Lower leg skin (tissue), 3 donors: ENCODE measurements around the gene SKI.

Source experiments
- POLR2A ChIP-seq, 2 donors: fragments of 450-650 bp; IDR thresholded peaks; one replicate each; pipeline ENCODE4 v1.6.1; 2016 to 2017; ENCODE audit warnings: antibody characterized with exemption in 2 of 2, mild to moderate bottlenecking in 1 of 2, moderate library complexity in 1 of 2
- TF ChIP-seq, protein P1 (sequence below), 3 donors: fragments of 450-650 bp; IDR thresholded peaks; one replicate each; pipeline ENCODE4 v1.5.1; 2016; ENCODE audit warnings: antibody characterized with exemption in 3 of 3, mild to moderate bottlenecking in 3 of 3, moderate library complexity in 2 of 3

DNA sequence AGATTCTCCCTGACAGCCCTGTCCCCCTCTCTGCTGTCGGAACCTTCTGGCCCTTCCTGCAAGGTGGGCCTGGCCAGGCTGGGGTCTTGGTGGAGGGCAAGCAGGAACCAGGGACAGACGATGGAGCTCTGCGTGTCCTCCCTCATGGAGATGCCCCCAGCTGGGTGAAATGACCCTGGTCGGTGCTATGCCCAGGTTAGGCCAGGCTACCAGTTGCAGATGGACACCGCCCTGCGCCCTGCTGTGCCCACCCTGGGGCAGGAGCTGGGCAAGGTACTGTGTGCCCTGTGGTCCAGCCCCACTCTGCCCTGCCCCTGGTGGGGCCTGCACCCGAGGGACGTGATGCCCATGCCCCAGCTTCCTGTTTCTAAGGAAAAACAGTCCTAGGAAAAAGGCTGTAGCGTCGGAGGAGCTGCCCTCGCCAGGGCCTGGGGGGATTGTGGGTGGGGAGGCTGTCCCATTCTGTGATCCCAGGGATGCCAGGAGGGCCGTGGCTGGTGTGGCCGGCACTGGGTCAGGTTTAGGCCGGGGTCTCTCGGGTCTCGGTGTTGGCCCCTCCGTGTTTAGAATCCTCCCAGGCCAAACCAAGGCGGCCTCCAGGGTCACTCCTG is 85.6 kb downstream of the SKI start:
- TF ChIP-seq, protein P1, sequence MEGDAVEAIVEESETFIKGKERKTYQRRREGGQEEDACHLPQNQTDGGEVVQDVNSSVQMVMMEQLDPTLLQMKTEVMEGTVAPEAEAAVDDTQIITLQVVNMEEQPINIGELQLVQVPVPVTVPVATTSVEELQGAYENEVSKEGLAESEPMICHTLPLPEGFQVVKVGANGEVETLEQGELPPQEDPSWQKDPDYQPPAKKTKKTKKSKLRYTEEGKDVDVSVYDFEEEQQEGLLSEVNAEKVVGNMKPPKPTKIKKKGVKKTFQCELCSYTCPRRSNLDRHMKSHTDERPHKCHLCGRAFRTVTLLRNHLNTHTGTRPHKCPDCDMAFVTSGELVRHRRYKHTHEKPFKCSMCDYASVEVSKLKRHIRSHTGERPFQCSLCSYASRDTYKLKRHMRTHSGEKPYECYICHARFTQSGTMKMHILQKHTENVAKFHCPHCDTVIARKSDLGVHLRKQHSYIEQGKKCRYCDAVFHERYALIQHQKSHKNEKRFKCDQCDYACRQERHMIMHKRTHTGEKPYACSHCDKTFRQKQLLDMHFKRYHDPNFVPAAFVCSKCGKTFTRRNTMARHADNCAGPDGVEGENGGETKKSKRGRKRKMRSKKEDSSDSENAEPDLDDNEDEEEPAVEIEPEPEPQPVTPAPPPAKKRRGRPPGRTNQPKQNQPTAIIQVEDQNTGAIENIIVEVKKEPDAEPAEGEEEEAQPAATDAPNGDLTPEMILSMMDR (IDR thresholded peaks at IDR 0.05) = no peak
- TF ChIP-seq POLR2A (IDR thresholded peaks at IDR 0.05) = no peak
